Dermis blood vessel endothelial cell (primary cell): ENCODE measurements around the gene NIPAL4. TPM values are rescaled to one million over a fixed set of nuclear protein-coding genes. Genes with fewer than 3 reads are reported as not detected.
"Not testable (repeated sequence)": the region's sequence is repeated elsewhere in the genome, so short reads cannot be mapped to it uniquely, and the experiment has no call there.

Experiments
- DNase-seq: peaks from one replicate; pipeline ENCODE4 v3.0.0; 2010
- total RNA-seq: library from RNA; depleted of rRNA; stranded (reverse); fragments of >200 nt; gene quantifications from 2 replicates; pipeline ENCODE4 v1.2.3, GENCODE V29; 2014

The NIPAL4 gene
- not detected in 2 replicates for total RNA-seq

GRCh38 chr5:157459715-157460599 lies at the start of gene NIPAL4:
Gene NIPAL4 (plus strand): TSS chr5:157460213. CDS start chr5:157460321, 108 bp downstream.
- no peak for DNase-seq

- DNase-seq: no peak
Observed at GRCh38 chr5:157415838-157416237, 44.2 kb upstream of the NIPAL4 start.

GRCh38 chr5:157419521-157419920 lies 40.5 kb upstream of the NIPAL4 start:
- not testable (repeated sequence) for DNase-seq

GRCh38 chr5:157429920-157430319 lies 30.1 kb upstream of the NIPAL4 start:
- DNase-seq: not testable (repeated sequence)

- peak; percentile 70 for DNase-seq
Observed at GRCh38 chr5:157431544-157432200, 28.3 kb upstream of the NIPAL4 start.

- DNase-seq: no peak
Observed at GRCh38 chr5:157434096-157434495, 25.9 kb upstream of the NIPAL4 start.

GRCh38 chr5:157443041-157443549 lies 16.9 kb upstream of the NIPAL4 start:
- DNase-seq: no peak

- no peak for DNase-seq
Observed at GRCh38 chr5:157444224-157444623, 15.8 kb upstream of the NIPAL4 start.

- DNase-seq: no peak
Observed at GRCh38 chr5:157445745-157446411, 14.1 kb upstream of the NIPAL4 start.

- no peak for DNase-seq
Observed at GRCh38 chr5:157446412-157446935, 13.5 kb upstream of the NIPAL4 start.

GRCh38 chr5:157447201-157447637 lies 12.8 kb upstream of the NIPAL4 start:
- no peak for DNase-seq

- no peak for DNase-seq
Observed at GRCh38 chr5:157449011-157449723, 10.8 kb upstream of the NIPAL4 start.

- no peak for DNase-seq
Observed at GRCh38 chr5:157450024-157450423, 10.0 kb upstream of the NIPAL4 start.

GRCh38 chr5:157451806-157452205 lies 8.2 kb upstream of the NIPAL4 start:
- no peak for DNase-seq

GRCh38 chr5:157454273-157454672 lies 5.7 kb upstream of the NIPAL4 start:
- no peak for DNase-seq

- no peak for DNase-seq
Observed at GRCh38 chr5:157455057-157455456, 5.0 kb upstream of the NIPAL4 start.

GRCh38 chr5:157456301-157456700 lies 3.7 kb upstream of the NIPAL4 start:
- no peak for DNase-seq

- DNase-seq: no peak
Observed at GRCh38 chr5:157457391-157457790, 2.6 kb upstream of the NIPAL4 start.

GRCh38 chr5:157458835-157459234 lies 1.2 kb upstream of the NIPAL4 start:
- no peak for DNase-seq

- DNase-seq: no peak
Observed at GRCh38 chr5:157460921-157461792, 1.1 kb downstream of the NIPAL4 start.

- DNase-seq: no peak
Observed at GRCh38 chr5:157463081-157463480, 3.1 kb downstream of the NIPAL4 start.
